ENCODE data around the gene HAGH. TPM values are rescaled to one million over a fixed set of nuclear protein-coding genes. Genes with fewer than 3 reads are reported as not detected.

HAGH gene
- total and polyA plus RNA-seq, 4 donors: 51.2 to 99.7 (median 80.2) TPM

- no peaks in the 10 kb centered on the region for H3K36me3 ChIP-seq (ENCODE audit: control insufficient read depth in 4 of 4, insufficient read depth in 4 of 4, low read length in 4 of 4)
- no peak overlapping the region for H3K27ac ChIP-seq (ENCODE audit: low read depth in 1 of 2, low read length in 1 of 2)
- peaks cover 6 to 14% (median 6%) of the 10 kb centered on the region in 3 donors for H3K27me3 ChIP-seq (ENCODE audit: control insufficient read depth in 3 of 3, insufficient read depth in 3 of 3, low read length in 2 of 3)
- DNase-seq: no peak
- H3K9ac ChIP-seq (ENCODE audit: insufficient read depth in 1 of 2, low read length in 2 of 2): no peak overlapping the region
- WGBS, 2 donors: 65 to 66% methylated on average over 4 of the region's 4 CpGs
- peaks cover 0 to 3% (median 0%) of the 10 kb centered on the region in 5 donors for H3K4me1 ChIP-seq (ENCODE audit: control insufficient read depth in 5 of 5, insufficient read depth in 5 of 5, low read length in 5 of 5)
- ATAC-seq (ENCODE audit: insufficient read depth, low FRiP score): no peak
- no peak overlapping the region for H3K4me3 ChIP-seq
- peaks cover 0 to 2% (median 0%) of the 10 kb centered on the region in 4 donors for H3K9me3 ChIP-seq (ENCODE audit: control insufficient read depth in 4 of 4, insufficient read depth in 3 of 4, low read length in 3 of 4)
- TF ChIP-seq CTCF (IDR thresholded peaks at IDR 0.05; ENCODE audit: control extremely low read depth, extremely low read depth): no peak
These were observed 25.2 kb upstream of the HAGH start for GRCh38 chr16:1851793-1852192.

GRCh38 chr16:1850981-1851380 lies 24.4 kb upstream of the HAGH start:
- peaks cover 0 to 3% (median 0%) of the 10 kb centered on the region in 5 donors for H3K4me1 ChIP-seq (ENCODE audit: control insufficient read depth in 5 of 5, insufficient read depth in 5 of 5, low read length in 5 of 5)
- DNase-seq: no peak
- peaks cover 6 to 14% (median 6%) of the 10 kb centered on the region in 3 donors for H3K27me3 ChIP-seq (ENCODE audit: control insufficient read depth in 3 of 3, insufficient read depth in 3 of 3, low read length in 2 of 3)
- peaks cover 0 to 2% (median 0%) of the 10 kb centered on the region in 4 donors for H3K9me3 ChIP-seq (ENCODE audit: control insufficient read depth in 4 of 4, insufficient read depth in 3 of 4, low read length in 3 of 4)
- H3K9ac ChIP-seq (ENCODE audit: insufficient read depth in 1 of 2, low read length in 2 of 2): no peak overlapping the region
- H3K27ac ChIP-seq (ENCODE audit: low read depth in 1 of 2, low read length in 1 of 2): no peak overlapping the region
- H3K36me3 ChIP-seq (ENCODE audit: control insufficient read depth in 4 of 4, insufficient read depth in 4 of 4, low read length in 4 of 4): no peaks in the 10 kb centered on the region
- ATAC-seq (ENCODE audit: insufficient read depth, low FRiP score): no peak
- H3K4me3 ChIP-seq: no peak overlapping the region
- TF ChIP-seq CTCF (IDR thresholded peaks at IDR 0.05; ENCODE audit: control extremely low read depth, extremely low read depth): no peak
- WGBS, 2 donors: 73 to 76% methylated on average over 7 of the region's 7 CpGs

- no peak overlapping the region for H3K4me3 ChIP-seq
- no peak for TF ChIP-seq CTCF (IDR thresholded peaks at IDR 0.05; ENCODE audit: control extremely low read depth, extremely low read depth)
- ATAC-seq (ENCODE audit: insufficient read depth, low FRiP score): no peak
- no peak for DNase-seq
- H3K9ac ChIP-seq (ENCODE audit: insufficient read depth in 1 of 2, low read length in 2 of 2): no peak overlapping the region
- H3K36me3 ChIP-seq (ENCODE audit: control insufficient read depth in 4 of 4, insufficient read depth in 4 of 4, low read length in 4 of 4): no peaks in the 10 kb centered on the region
- peaks cover 0 to 2% (median 0%) of the 10 kb centered on the region in 4 donors for H3K9me3 ChIP-seq (ENCODE audit: control insufficient read depth in 4 of 4, insufficient read depth in 3 of 4, low read length in 3 of 4)
- H3K27me3 ChIP-seq (ENCODE audit: control insufficient read depth in 3 of 3, insufficient read depth in 3 of 3, low read length in 2 of 3): peaks cover 0 to 4% (median 0%) of the 10 kb centered on the region in 3 donors
- H3K4me1 ChIP-seq (ENCODE audit: control insufficient read depth in 5 of 5, insufficient read depth in 5 of 5, low read length in 5 of 5): no peaks in the 10 kb centered on the region
- WGBS, 2 donors: 83 to 94% methylated on average over 1 of the region's 1 CpG
- H3K27ac ChIP-seq (ENCODE audit: low read depth in 1 of 2, low read length in 1 of 2): no peak overlapping the region
These were observed 19.8 kb upstream of the HAGH start for GRCh38 chr16:1846416-1846815.

- no peak for TF ChIP-seq CTCF (IDR thresholded peaks at IDR 0.05; ENCODE audit: control extremely low read depth, extremely low read depth)
- DNase-seq: no peak
- Histone ChIP-seq H3K27me3 (ENCODE audit: control insufficient read depth in 3 of 3, insufficient read depth in 3 of 3, low read length in 2 of 3) (peaks cover 0 to 2% (median 0%) of the 10 kb centered on the region in 3 donors), H3K9ac (ENCODE audit: insufficient read depth in 1 of 2, low read length in 2 of 2) (no peak overlapping the region), H3K4me1 (ENCODE audit: control insufficient read depth in 5 of 5, insufficient read depth in 5 of 5, low read length in 5 of 5) (no peaks in the 10 kb centered on the region), H3K27ac (ENCODE audit: low read depth in 1 of 2, low read length in 1 of 2) (no peak overlapping the region), H3K4me3 (no peak overlapping the region), H3K9me3 (ENCODE audit: control insufficient read depth in 4 of 4, insufficient read depth in 3 of 4, low read length in 3 of 4) (peaks cover 0 to 1% (median 0%) of the 10 kb centered on the region in 4 donors), H3K36me3 (ENCODE audit: control insufficient read depth in 4 of 4, insufficient read depth in 4 of 4, low read length in 4 of 4) (no peaks in the 10 kb centered on the region)
- 59 to 79% methylated on average over 4 of the region's 4 CpGs for WGBS, 2 donors
- no peak for ATAC-seq (ENCODE audit: insufficient read depth, low FRiP score)
These were observed 19.4 kb upstream of the HAGH start for GRCh38 chr16:1845985-1846384.

Data from lung (tissue), 12 donors.